ENCODE data around the gene DAP.

Gene DAP

DNA sequence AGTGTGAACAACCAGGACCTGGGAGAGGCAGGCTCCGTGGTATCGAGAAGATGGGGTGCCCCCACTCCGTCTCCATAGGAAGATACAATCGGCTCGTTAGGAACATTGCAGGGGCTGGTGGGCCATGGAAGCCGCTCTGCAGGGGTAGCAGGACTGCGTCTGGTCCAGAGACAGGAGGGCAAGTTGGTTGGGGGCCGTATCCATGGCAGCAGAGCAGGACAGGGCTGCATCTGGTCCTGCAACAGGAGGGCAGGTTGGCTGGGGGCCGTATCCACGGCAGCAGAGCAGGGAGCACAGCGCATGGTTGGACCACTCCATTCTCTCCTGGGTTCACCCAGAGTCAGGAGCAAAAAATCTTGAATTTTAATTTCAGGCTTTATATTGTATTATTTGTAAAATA is 99.0 kb downstream of the DAP start:
- no peak overlapping the region for H3K4me2 ChIP-seq (ENCODE audit: insufficient read depth, low read length)
- H4K20me1 ChIP-seq (ENCODE audit: insufficient read depth, low read length), result peaks cover 5% of the 10 kb centered on the region; the same call in 1 of the 2 replicates

GRCh38 chr5:10661401-10661800 is 99.6 kb downstream of the DAP start:
- Histone ChIP-seq H3K4me3 (ENCODE audit: low read depth in 1 of 2, low read length in 2 of 2) (no peak overlapping the region), H3K4me1 (ENCODE audit: insufficient read depth, low read length) (no peaks in the 10 kb centered on the region), H3K27me3 (ENCODE audit: insufficient read depth, low read length, poor library complexity) (no peaks in the 10 kb centered on the region), H3K36me3 (ENCODE audit: insufficient read depth, low read length) (no peaks in the 10 kb centered on the region), H3K79me2 (ENCODE audit: insufficient read depth, low read length) (no peaks in the 10 kb centered on the region), H3K9ac (ENCODE audit: low read depth, low read length) (no peak overlapping the region), H3K9me3 (ENCODE audit: insufficient read depth, low read length, severe bottlenecking) (no peaks in the 10 kb centered on the region), H2AFZ (ENCODE audit: low read depth, low read length) (no peak overlapping the region), H4K20me1 (ENCODE audit: insufficient read depth, low read length) (peaks cover 6% of the 10 kb centered on the region; the same call in 1 of the 2 replicates), H3K4me2 (ENCODE audit: insufficient read depth, low read length) (no peak overlapping the region), H3K27ac (ENCODE audit: low read length) (no peak overlapping the region)
- no peak for TF ChIP-seq EZH2 (IDR thresholded peaks at IDR 0.05; ENCODE audit: borderline replicate concordance, low read depth, low read length, severe bottlenecking)
- TF ChIP-seq, protein P1, sequence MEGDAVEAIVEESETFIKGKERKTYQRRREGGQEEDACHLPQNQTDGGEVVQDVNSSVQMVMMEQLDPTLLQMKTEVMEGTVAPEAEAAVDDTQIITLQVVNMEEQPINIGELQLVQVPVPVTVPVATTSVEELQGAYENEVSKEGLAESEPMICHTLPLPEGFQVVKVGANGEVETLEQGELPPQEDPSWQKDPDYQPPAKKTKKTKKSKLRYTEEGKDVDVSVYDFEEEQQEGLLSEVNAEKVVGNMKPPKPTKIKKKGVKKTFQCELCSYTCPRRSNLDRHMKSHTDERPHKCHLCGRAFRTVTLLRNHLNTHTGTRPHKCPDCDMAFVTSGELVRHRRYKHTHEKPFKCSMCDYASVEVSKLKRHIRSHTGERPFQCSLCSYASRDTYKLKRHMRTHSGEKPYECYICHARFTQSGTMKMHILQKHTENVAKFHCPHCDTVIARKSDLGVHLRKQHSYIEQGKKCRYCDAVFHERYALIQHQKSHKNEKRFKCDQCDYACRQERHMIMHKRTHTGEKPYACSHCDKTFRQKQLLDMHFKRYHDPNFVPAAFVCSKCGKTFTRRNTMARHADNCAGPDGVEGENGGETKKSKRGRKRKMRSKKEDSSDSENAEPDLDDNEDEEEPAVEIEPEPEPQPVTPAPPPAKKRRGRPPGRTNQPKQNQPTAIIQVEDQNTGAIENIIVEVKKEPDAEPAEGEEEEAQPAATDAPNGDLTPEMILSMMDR (IDR thresholded peaks at IDR 0.05; ENCODE audit: borderline replicate concordance, extremely low read depth, low read length, poor library complexity, severe bottlenecking), result no peak
- ATAC-seq (ENCODE audit: insufficient read depth, low read depth) (no peak), DNase-seq (no peak)

More for the DNA sequence above, 99.0 kb downstream of the DAP start:
- Histone ChIP-seq H3K9ac (ENCODE audit: low read depth, low read length) (no peak overlapping the region), H3K9me3 (ENCODE audit: insufficient read depth, low read length, severe bottlenecking) (no peaks in the 10 kb centered on the region), H3K4me1 (ENCODE audit: insufficient read depth, low read length) (no peaks in the 10 kb centered on the region), H3K27me3 (ENCODE audit: insufficient read depth, low read length, poor library complexity) (no peaks in the 10 kb centered on the region), H3K4me3 (ENCODE audit: low read depth in 1 of 2, low read length in 2 of 2) (no peak overlapping the region), H3K27ac (ENCODE audit: low read length) (no peak overlapping the region), H3K79me2 (ENCODE audit: insufficient read depth, low read length) (no peaks in the 10 kb centered on the region), H2AFZ (ENCODE audit: low read depth, low read length) (no peak overlapping the region), H3K36me3 (ENCODE audit: insufficient read depth, low read length) (no peaks in the 10 kb centered on the region)
- TF ChIP-seq, protein P1 (IDR thresholded peaks at IDR 0.05; ENCODE audit: borderline replicate concordance, extremely low read depth, low read length, poor library complexity, severe bottlenecking), result no peak
- TF ChIP-seq EZH2 (IDR thresholded peaks at IDR 0.05; ENCODE audit: borderline replicate concordance, low read depth, low read length, severe bottlenecking), result no peak
- no peak for ATAC-seq (ENCODE audit: insufficient read depth, low read depth)
- no peak for DNase-seq

- H3K79me2 ChIP-seq (ENCODE audit: insufficient read depth, low read length), result no peaks in the 10 kb centered on the region
- H3K4me2 ChIP-seq (ENCODE audit: insufficient read depth, low read length), result no peak overlapping the region
- H2AFZ ChIP-seq (ENCODE audit: low read depth, low read length), result no peak overlapping the region
- H3K9me3 ChIP-seq (ENCODE audit: insufficient read depth, low read length, severe bottlenecking), result no peaks in the 10 kb centered on the region
- no peak overlapping the region for H3K9ac ChIP-seq (ENCODE audit: low read depth, low read length)
- H4K20me1 ChIP-seq (ENCODE audit: insufficient read depth, low read length), result peaks cover 9% of the 10 kb centered on the region; the same call in 1 of the 2 replicates
- peak; percentile 41; the same call in 1 of the 3 replicates for ATAC-seq (ENCODE audit: insufficient read depth, low read depth)
- TF ChIP-seq, protein P1 (IDR thresholded peaks at IDR 0.05; ENCODE audit: borderline replicate concordance, extremely low read depth, low read length, poor library complexity, severe bottlenecking), result no peak
- no peak for TF ChIP-seq EZH2 (IDR thresholded peaks at IDR 0.05; ENCODE audit: borderline replicate concordance, low read depth, low read length, severe bottlenecking)
- no peaks in the 10 kb centered on the region for H3K4me1 ChIP-seq (ENCODE audit: insufficient read depth, low read length)
- no peak for DNase-seq
- no peak overlapping the region for H3K4me3 ChIP-seq (ENCODE audit: low read depth in 1 of 2, low read length in 2 of 2)
- H3K27ac ChIP-seq (ENCODE audit: low read length), result no peak overlapping the region
- peaks cover 5% of the 10 kb centered on the region for H3K36me3 ChIP-seq (ENCODE audit: insufficient read depth, low read length)
- no peaks in the 10 kb centered on the region for H3K27me3 ChIP-seq (ENCODE audit: insufficient read depth, low read length, poor library complexity)
These were observed 100.2 kb downstream of the DAP start for GRCh38 chr5:10660720-10661387.
